GM23338 (cell line): ENCODE results near the gene PHKG2. TPM values are rescaled to one million over a fixed set of nuclear protein-coding genes. Genes with fewer than 3 reads are reported as not detected.

Experiments used
- ATAC-seq: fragments of 200-7000 bp; cut with Tn5 transposase; 3 replicates; pipeline ENCODE4 v1.9.1; 2020
- DNase-seq: peaks from one replicate; pipeline ENCODE4 v3.0.0-alpha.2; 2015; ENCODE audit warnings: low spot score
- H2AFZ ChIP-seq: fragments of 200-600 bp; sonication (generic); 2 replicates; pipeline ENCODE4 v1.8.0; 2016; ENCODE audit warnings: antibody characterized with exemption, mild to moderate bottlenecking, moderate library complexity
- H3F3A ChIP-seq: fragments of 200-600 bp; sonication (generic); replicated peaks from 2 replicates; pipeline ENCODE4 v1.8.0; 2017; ENCODE audit warnings: antibody characterized with exemption, mixed run types, low read depth
- H3K27ac ChIP-seq: fragments of 200-600 bp; sonication (generic); 2 replicates; pipeline ENCODE4 v1.6.1; 2016; ENCODE audit warnings: low read depth
- H3K27me3 ChIP-seq: fragments of 200-600 bp; sonication (generic); 2 replicates; pipeline ENCODE4 v1.8.0; 2016; ENCODE audit warnings: mild to moderate bottlenecking, mixed run types, moderate library complexity; ENCODE audit not compliant: insufficient read depth
- H3K36me3 ChIP-seq: fragments of 200-600 bp; sonication (generic); 2 replicates; pipeline ENCODE4 v1.8.0; 2016; ENCODE audit warnings: mild to moderate bottlenecking; ENCODE audit not compliant: insufficient read depth
- H3K4me1 ChIP-seq: fragments of 200-600 bp; sonication (generic); 2 replicates; pipeline ENCODE4 v1.8.0; 2016; ENCODE audit warnings: mild to moderate bottlenecking, moderate library complexity; ENCODE audit not compliant: insufficient read depth
- H3K4me2 ChIP-seq: fragments of 200-600 bp; sonication (generic); 2 replicates; pipeline ENCODE4 v1.7.1; 2017; ENCODE audit warnings: mixed run types
- H3K4me3 ChIP-seq: fragments of 200-600 bp; sonication (generic); 2 replicates; pipeline ENCODE4 v1.6.1; 2016; ENCODE audit warnings: mixed run types
- H3K79me2 ChIP-seq: fragments of 200-600 bp; sonication (generic); replicated peaks from 2 replicates; pipeline ENCODE4 v1.8.0; 2017; ENCODE audit warnings: mild to moderate bottlenecking; ENCODE audit not compliant: insufficient read depth
- H3K9me2 ChIP-seq: fragments of 200-600 bp; sonication (generic); 2 replicates; pipeline ENCODE4 v1.8.0; 2017; ENCODE audit not compliant: insufficient read depth
- H4K20me1 ChIP-seq: fragments of 200-600 bp; sonication (generic); replicated peaks from 2 replicates; pipeline ENCODE4 v1.8.0; 2017; ENCODE audit warnings: mild to moderate bottlenecking; ENCODE audit not compliant: insufficient read depth
- H3K27ac Mint-ChIP-seq: 2 replicates; pipeline ENCODE4 v1.8.0; 2020; ENCODE audit warnings: inconsistent platforms, mild to moderate bottlenecking, moderate library complexity, mixed read lengths
- H3K27me3 Mint-ChIP-seq: 3 replicates; pipeline ENCODE4 v1.8.0; 2022; ENCODE audit warnings: low read depth, mild to moderate bottlenecking, moderate library complexity, mixed read lengths, inconsistent platforms; ENCODE audit not compliant: insufficient read depth, poor library complexity
- H3K36me3 Mint-ChIP-seq: 3 replicates; pipeline ENCODE4 v1.8.0; 2021; ENCODE audit warnings: low read depth, mild to moderate bottlenecking, inconsistent platforms, moderate library complexity, mixed read lengths
- H3K4me1 Mint-ChIP-seq: 3 replicates; pipeline ENCODE4 v1.8.0; 2020; ENCODE audit warnings: mild to moderate bottlenecking, inconsistent platforms, mixed read lengths
- H3K4me3 Mint-ChIP-seq: 3 replicates; pipeline ENCODE4 v1.8.0; 2021; ENCODE audit warnings: moderate library complexity, mild to moderate bottlenecking, inconsistent platforms, mixed read lengths
- H3K9me3 Mint-ChIP-seq: 3 replicates; pipeline ENCODE4 v1.8.0; 2020; ENCODE audit warnings: moderate library complexity, mild to moderate bottlenecking, inconsistent platforms, mixed read lengths
- CREB1 ChIP-seq: fragments of 250-450 bp; sonication (Bioruptor Pico); IDR thresholded peaks from 2 replicates; pipeline ENCODE4 v1.5.0; 2020; ENCODE audit warnings: low read depth, mild to moderate bottlenecking, moderate library complexity
- CTCF ChIP-seq, 2 experiments: fragments of 200-600 bp in 1 of 2; sonication (generic) in 1 of 2; conservative IDR thresholded peaks; 2 replicates each; pipeline versions ENCODE4 v1.5.1 to v1.6.1; 2016 to 2017; ENCODE audit warnings: antibody characterized with exemption in 2 of 2, low read depth in 2 of 2, mild to moderate bottlenecking in 2 of 2, moderate library complexity in 1 of 2
- ETS1 ChIP-seq: IDR thresholded peaks from 2 replicates; pipeline ENCODE4 v1.6.1; 2016; ENCODE audit warnings: antibody characterized with exemption
- EZH2 ChIP-seq: fragments of 200-600 bp; sonication (generic); IDR thresholded peaks from one replicate; pipeline ENCODE4 v1.8.0; 2017; ENCODE audit warnings: antibody characterized with exemption, mild to moderate bottlenecking, low read depth; ENCODE audit not compliant: unreplicated experiment
- EZH2phosphoT487 ChIP-seq: fragments of 200-600 bp; sonication (generic); IDR thresholded peaks from one replicate; pipeline ENCODE4 v1.8.1; 2018; ENCODE audit warnings: antibody characterized with exemption; ENCODE audit not compliant: unreplicated experiment
- JUNB ChIP-seq: IDR thresholded peaks from one replicate; pipeline ENCODE4 v1.6.1; 2016; ENCODE audit warnings: antibody characterized with exemption; ENCODE audit not compliant: unreplicated experiment
- POLR2AphosphoS5 ChIP-seq: IDR thresholded peaks from 2 replicates; pipeline ENCODE4 v1.6.1; 2016; ENCODE audit warnings: antibody characterized with exemption, low read depth
- REST ChIP-seq: IDR thresholded peaks from one replicate; pipeline ENCODE4 v1.6.1; 2018; ENCODE audit warnings: antibody characterized with exemption; ENCODE audit not compliant: unreplicated experiment
- STAT1 ChIP-seq: IDR thresholded peaks from one replicate; pipeline ENCODE4 v1.6.1; 2016; ENCODE audit warnings: antibody characterized with exemption; ENCODE audit not compliant: unreplicated experiment
- ZNF114 ChIP-seq: fragments of 250-450 bp; sonication (Bioruptor Pico); IDR thresholded peaks from 2 replicates; pipeline ENCODE4 v1.5.0; 2020; ENCODE audit warnings: mild to moderate bottlenecking, moderate library complexity
- ZNF331 ChIP-seq: fragments of 250-450 bp; sonication (Bioruptor Pico); IDR thresholded peaks from 2 replicates; pipeline ENCODE4 v1.5.0; 2020; ENCODE audit warnings: low read depth, mild to moderate bottlenecking, moderate library complexity
- polyA plus RNA-seq: library from polyadenylated mRNA; unstranded; fragments of >200 nt; fragmentation: Nextera tagmentation; extraction: Ambion mirVana; gene quantifications from 2 replicates; pipeline ENCODE4 v1.2.1, GENCODE V29; 2016
- total RNA-seq: library from RNA; depleted of rRNA; stranded (reverse); fragments of >200 nt; shearing (Covaris generic); gene quantifications from 2 replicates; pipeline ENCODE4 v1.2.3, GENCODE V29; 2014

PHKG2 gene
- total and polyA plus RNA-seq, 2 experiments from 2014 or later = 26.9 to 27.0 TPM

- TF ChIP-seq STAT1 = no peak
- TF ChIP-seq POLR2AphosphoS5 = no peak
- no peak for TF ChIP-seq EZH2phosphoT487
- TF ChIP-seq CTCF (conservative IDR thresholded peaks at IDR 0.05; ENCODE audit: low read depth in 2 of 2) = no peak
- TF ChIP-seq EZH2 = no peak
- TF ChIP-seq ETS1 = no peak
- no peak for TF ChIP-seq CREB1 (CRISPR knock-in tag)
- no peak for TF ChIP-seq ZNF331 (CRISPR knock-in tag)
These were observed 12.6 kb downstream of the PHKG2 start (continued) for GRCh38 chr16:30760577-30761426.

- H4K20me1 ChIP-seq = peaks cover 20% of the 10 kb centered on the region
- Mint-ChIP-seq H3K9me3 (no peaks in the 10 kb centered on the region; the same call in 2 of the 3 replicates), H3K27ac (peak overlapping the region; percentile 90), H3K4me3 (peak overlapping the region; percentile 95), H3K36me3 (peaks cover 45% of the 10 kb centered on the region), H3K4me1 (peaks cover 16% of the 10 kb centered on the region), H3K27me3 (peaks cover 27% of the 10 kb centered on the region)
- no peak overlapping the region for H3K27ac ChIP-seq
- no peaks in the 10 kb centered on the region for H3K27me3 ChIP-seq
- peaks cover 28% of the 10 kb centered on the region for H3K36me3 ChIP-seq
- H3F3A ChIP-seq = 0 out of 2 replicates have a peak, but pooled peaks cover 7% of the 10 kb centered on the region
- peaks cover 6% of the 10 kb centered on the region; the same call in 1 of the 2 replicates for H3K4me1 ChIP-seq
- peaks cover 24% of the 10 kb centered on the region for H3K79me2 ChIP-seq
- peak overlapping the region; percentile 79 for H3K4me3 ChIP-seq
- ATAC-seq (peak; percentile 48), DNase-seq (peak; percentile 80)
- H3K4me2 ChIP-seq = peak overlapping the region; percentile 88
- peak overlapping the region; percentile 67 for H2AFZ ChIP-seq
- no peaks in the 10 kb centered on the region for H3K9me2 ChIP-seq
- TF ChIP-seq ZNF114 (CRISPR knock-in tag) (no peak), ETS1 (no peak), CTCF (conservative IDR thresholded peaks at IDR 0.05; ENCODE audit: low read depth in 2 of 2) (no peak), EZH2 (no peak), CREB1 (CRISPR knock-in tag) (no peak), JUNB (no peak), REST (no peak), EZH2phosphoT487 (no peak), POLR2AphosphoS5 (no peak; the same call in 1 of the 2 replicates), ZNF331 (CRISPR knock-in tag) (no peak)
These were observed 13.3 kb downstream of the PHKG2 start for GRCh38 chr16:30761427-30761927.
